ENCODE data around the gene LEPROT.

The LEPROT gene

GRCh38 chr1:65477414-65478378, 57.2 kb downstream of the LEPROT start:
- DNase-seq (ENCODE audit: low read depth in 1 of 2, low spot score in 1 of 2), result no peak
- in situ Hi-C loops (cut with HindIII; ENCODE audit: low pct_unique_long_range_greater_than_20kb, low sequenced_read_pairs), result no loop called here
- TF ChIP-seq JUND (IDR thresholded peaks at IDR 0.05; ENCODE audit: low read depth), result no peak

GRCh38 chr1:65478379-65479026, 58.0 kb downstream of the LEPROT start:
- in situ Hi-C loops (cut with HindIII; ENCODE audit: low pct_unique_long_range_greater_than_20kb, low sequenced_read_pairs), result no loop called here
- no peak for DNase-seq (ENCODE audit: low read depth in 1 of 2, low spot score in 1 of 2)
- TF ChIP-seq JUND (IDR thresholded peaks at IDR 0.05; ENCODE audit: low read depth), result no peak

- no peak for TF ChIP-seq JUND (IDR thresholded peaks at IDR 0.05; ENCODE audit: low read depth)
- in situ Hi-C loops (cut with HindIII; ENCODE audit: low pct_unique_long_range_greater_than_20kb, low sequenced_read_pairs), result no loop called here
- DNase-seq (ENCODE audit: low read depth in 1 of 2, low spot score in 1 of 2), result no peak
Observed at GRCh38 chr1:65479554-65480204, 59.2 kb downstream of the LEPROT start.

- DNase-seq (ENCODE audit: low read depth in 1 of 2, low spot score in 1 of 2), result no peak
- in situ Hi-C loops (cut with HindIII; ENCODE audit: low pct_unique_long_range_greater_than_20kb, low sequenced_read_pairs), result no loop called here
- TF ChIP-seq JUND (IDR thresholded peaks at IDR 0.05; ENCODE audit: low read depth), result no peak
Observed at GRCh38 chr1:65480684-65481405, 60.4 kb downstream of the LEPROT start.

- in situ Hi-C loops (cut with HindIII; ENCODE audit: low pct_unique_long_range_greater_than_20kb, low sequenced_read_pairs), result no loop called here
- TF ChIP-seq JUND (IDR thresholded peaks at IDR 0.05; ENCODE audit: low read depth), result no peak
- no peak for DNase-seq (ENCODE audit: low read depth in 1 of 2, low spot score in 1 of 2)
Observed at GRCh38 chr1:65483993-65484754, 63.7 kb downstream of the LEPROT start.

Data from T47D (cell line).